ELF-1 (cell line): ENCODE measurements around the gene ZSCAN21.

Experiments used
- DNase-seq: peaks from one replicate; pipeline ENCODE4 v3.0.0-alpha.2; 2016; ENCODE audit warnings: low read depth, low spot score

ZSCAN21 gene

DNA sequence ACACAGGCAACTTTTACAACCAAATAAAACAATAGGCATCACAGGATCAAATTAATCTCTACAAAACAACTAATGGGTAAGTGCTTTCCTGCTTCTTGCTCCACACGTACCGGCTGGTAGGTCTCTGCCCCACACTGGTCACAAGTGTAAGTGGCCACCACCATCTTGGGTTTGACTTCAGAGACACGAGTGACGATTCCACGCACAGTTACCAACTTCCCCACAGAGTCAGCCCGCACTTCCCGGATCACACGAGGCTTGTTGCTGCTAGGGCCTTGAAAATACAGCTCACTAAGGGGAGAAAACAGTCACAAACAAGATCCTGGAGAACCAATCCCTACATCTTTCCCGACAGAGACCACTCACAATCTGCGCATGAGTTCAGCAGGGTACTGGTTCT lies 49.3 kb downstream of the ZSCAN21 start:
- no peak for DNase-seq

GRCh38 chr7:100099452-100099851 lies 49.9 kb downstream of the ZSCAN21 start:
- no peak for DNase-seq

- DNase-seq = peak; percentile 95
Observed at GRCh38 chr7:100100420-100101015, 50.9 kb downstream of the ZSCAN21 start.

DNA sequence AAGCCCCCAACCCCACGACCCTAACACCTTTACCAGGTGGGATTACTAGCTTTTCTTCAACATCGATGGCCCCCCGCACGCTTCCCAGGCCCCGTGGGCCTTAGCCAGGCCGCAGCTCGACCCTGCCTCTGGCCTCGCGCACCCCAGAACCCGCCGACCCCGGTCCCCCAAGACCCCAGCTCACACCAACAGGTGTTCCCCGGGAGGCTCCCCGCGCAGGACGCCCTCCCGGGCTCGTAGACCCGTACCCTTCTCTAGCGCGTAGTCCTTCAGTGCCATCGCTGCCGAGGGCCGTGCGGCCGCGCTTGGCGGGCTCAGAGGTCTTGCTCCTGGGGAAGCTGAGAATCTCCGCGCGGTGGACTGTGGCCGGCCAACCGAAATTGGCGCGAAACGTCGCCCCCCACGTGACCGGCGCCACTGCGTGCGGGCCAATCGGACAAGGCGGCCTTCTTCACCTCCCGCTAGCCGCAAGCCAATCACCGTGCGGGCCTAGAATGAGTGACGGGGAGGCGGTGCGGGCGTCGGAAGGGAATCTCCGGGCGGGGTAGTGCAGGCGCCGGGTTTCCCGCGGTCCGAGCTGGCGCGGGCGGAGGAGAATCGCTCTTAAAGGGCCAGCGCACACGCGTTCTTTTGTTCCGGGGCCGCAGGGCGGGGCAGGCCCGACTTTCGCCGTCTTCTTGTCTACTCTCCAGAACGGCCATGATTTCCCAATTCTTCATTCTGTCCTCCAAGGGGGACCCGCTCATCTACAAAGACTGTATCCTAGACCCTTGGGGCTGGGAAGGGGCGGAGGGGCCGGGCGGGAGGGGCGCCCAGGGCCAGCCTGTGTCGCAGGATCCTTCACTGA lies 51.7 kb downstream of the ZSCAN21 start, which contains the start of the genes AP4M1 and MCM7:
Gene AP4M1, plus strand, starts transcription at position 628 of the 847 bp plus-strand sequence. Its CDS starts 72 bp downstream, at position 700.
Gene MCM7, minus strand, starts transcription at position 382 of the 847 bp plus-strand sequence. Its CDS starts 103 bp downstream, at position 279.
- peak; percentile 100 for DNase-seq

GRCh38 chr7:100102950-100103840 lies 53.6 kb downstream of the ZSCAN21 start:
- peak; percentile 52 for DNase-seq

DNA sequence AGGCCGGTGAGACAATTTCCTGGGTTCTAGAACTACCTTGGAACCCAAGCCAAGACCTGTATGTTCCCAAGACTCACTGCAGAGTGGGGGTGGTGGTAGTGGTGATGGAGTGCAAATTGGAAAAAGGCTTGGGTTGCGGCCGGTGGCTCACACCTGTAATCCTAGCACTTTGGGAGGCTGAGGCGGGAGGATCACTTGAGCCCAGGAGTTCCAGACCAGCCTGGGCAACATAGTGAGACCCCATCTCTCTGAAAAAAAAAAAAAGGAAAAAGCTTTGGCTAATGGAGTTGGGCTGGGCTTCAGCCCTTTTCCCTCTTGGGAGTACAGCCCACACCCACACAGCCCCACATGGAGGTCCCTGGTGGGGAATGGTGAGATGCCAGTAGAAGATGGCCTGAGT lies 56.0 kb downstream of the ZSCAN21 start:
- no peak for DNase-seq

- DNase-seq = no peak
Observed at GRCh38 chr7:100106633-100107032, 57.1 kb downstream of the ZSCAN21 start.

DNA sequence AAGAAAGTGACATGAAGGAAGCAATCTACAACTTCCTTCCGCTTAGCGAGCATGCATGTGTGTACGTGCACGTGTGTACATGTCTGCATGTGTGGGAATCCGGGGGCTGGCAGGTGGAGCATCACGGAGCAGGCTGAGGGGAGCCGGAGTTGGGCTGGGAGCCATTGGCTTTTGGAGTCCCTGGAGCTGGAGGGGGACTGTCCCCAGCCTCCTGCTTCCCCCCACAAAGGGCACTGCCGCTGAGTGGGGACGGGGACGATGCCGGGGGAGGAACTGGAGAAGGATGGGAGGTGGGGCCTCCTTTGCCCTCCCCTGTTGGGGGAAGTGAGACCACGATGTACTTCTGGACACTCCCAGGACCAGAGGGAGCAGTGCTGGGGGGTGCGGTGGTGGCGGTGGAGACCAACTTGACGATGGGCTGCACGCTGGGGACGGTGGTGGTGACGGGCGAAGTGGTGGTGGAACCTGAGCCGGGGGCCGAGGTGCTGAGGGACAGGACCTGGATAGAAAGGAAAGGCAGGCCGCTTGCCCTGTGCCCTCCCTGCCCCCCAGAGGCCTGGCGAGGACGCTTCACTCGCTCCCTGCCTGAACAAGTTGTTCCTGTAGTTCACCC lies 57.7 kb downstream of the ZSCAN21 start:
- DNase-seq = no peak

GRCh38 chr7:100107890-100108289 lies 58.3 kb downstream of the ZSCAN21 start:
- DNase-seq = no peak

DNA sequence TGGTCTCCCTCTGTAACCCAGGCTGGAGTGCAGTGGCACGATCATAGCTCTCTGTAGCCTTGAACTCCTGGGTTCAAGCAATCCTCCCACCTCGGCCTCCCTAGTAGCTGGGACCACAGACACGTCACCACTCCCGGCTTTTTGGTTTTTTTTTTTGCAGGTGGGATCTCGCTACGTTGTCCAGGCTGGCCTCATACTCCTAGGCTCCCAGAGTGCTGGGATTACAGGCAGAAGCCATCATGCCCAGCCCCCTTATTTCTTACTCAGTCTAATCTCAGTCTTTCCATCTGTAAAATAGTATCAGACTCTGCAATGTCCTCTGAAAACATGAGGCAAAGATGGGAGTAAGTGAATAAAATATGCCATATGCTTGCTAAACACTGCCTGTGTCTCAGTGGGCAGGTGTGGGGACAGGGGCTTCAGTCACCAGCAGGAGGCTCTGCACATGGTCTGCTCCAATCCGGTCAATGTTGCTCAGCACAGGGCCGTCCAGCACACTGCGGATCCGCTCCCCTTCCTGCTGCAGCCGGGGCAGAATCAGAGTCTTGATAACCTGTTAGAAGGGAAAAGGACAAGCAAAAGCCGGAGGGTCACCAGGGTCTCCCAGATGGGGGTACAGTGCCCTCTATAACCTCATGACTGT lies 60.1 kb downstream of the ZSCAN21 start:
- peak; percentile 36 for DNase-seq

- no peak for DNase-seq
Observed at GRCh38 chr7:100111156-100111555, 61.6 kb downstream of the ZSCAN21 start.

- DNase-seq = no peak
Observed at GRCh38 chr7:100111914-100112313, 62.3 kb downstream of the ZSCAN21 start.
